CD4-positive, CD25-positive, alpha-beta regulatory T cell (primary cell): ENCODE results near the gene NR5A2. TPM values are rescaled to one million over a fixed set of nuclear protein-coding genes. Genes with fewer than 3 reads are reported as not detected.
A peak's percentile ranks its signal among the peaks of the same experiment; 100 is the strongest.

Experiments used
- ATAC-seq, 2 donors: fragments of 150-1000 bp; cut with Tn5 transposase; one replicate each; pipeline ENCODE4 v1.10.0; 2021; ENCODE audit warnings: low read depth in 2 of 2, moderate number of reproducible peaks in 2 of 2, moderate library complexity in 1 of 2
- DNase-seq, 3 donors: peaks; one replicate each; pipeline versions ENCODE4 v3.0.0 to v3.0.0-alpha.2; 2012 to 2022; ENCODE audit warnings: mixed read lengths in 1 of 3
- H3K27ac ChIP-seq: one replicate; pipeline ENCODE4 v1.7.0; 2013; ENCODE audit warnings: mild to moderate bottlenecking, low read length; ENCODE audit not compliant: insufficient read depth, poor library complexity, severe bottlenecking
- H3K27me3 ChIP-seq: one replicate; pipeline ENCODE4 v1.7.0; 2013; ENCODE audit warnings: low read length; ENCODE audit not compliant: control insufficient read depth, insufficient read depth
- H3K36me3 ChIP-seq: one replicate; pipeline ENCODE4 v1.7.0; 2013; ENCODE audit warnings: mild to moderate bottlenecking, low read length, moderate library complexity; ENCODE audit not compliant: control insufficient read depth, insufficient read depth
- H3K4me1 ChIP-seq: 2 replicates; pipeline ENCODE4 v1.7.0; 2013; ENCODE audit warnings: mild to moderate bottlenecking, low read length; ENCODE audit not compliant: insufficient read depth, control insufficient read depth, poor library complexity, severe bottlenecking
- H3K4me3 ChIP-seq: one replicate; pipeline ENCODE4 v1.7.0; 2013; ENCODE audit warnings: low read depth, mild to moderate bottlenecking, low read length, moderate library complexity
- H3K9me3 ChIP-seq, 2 experiments: 1 replicate in 1 of 2; 2 replicates in 1 of 2; pipeline ENCODE4 v1.7.0; 2013; ENCODE audit warnings: low read length in 2 of 2, mild to moderate bottlenecking in 1 of 2, moderate library complexity in 1 of 2; ENCODE audit not compliant: control insufficient read depth in 2 of 2
- H3K27ac Mint-ChIP-seq, 3 donors: one replicate each; pipeline ENCODE4 v1.8.0; 2020 to 2022; ENCODE audit warnings: mild to moderate bottlenecking in 3 of 3, mixed read lengths in 3 of 3, moderate library complexity in 2 of 3
- H3K27me3 Mint-ChIP-seq: one replicate; pipeline ENCODE4 v1.8.0; 2022; ENCODE audit warnings: mild to moderate bottlenecking, mixed read lengths
- H3K36me3 Mint-ChIP-seq: one replicate; pipeline ENCODE4 v1.8.0; 2020; ENCODE audit warnings: mixed read lengths
- H3K4me1 Mint-ChIP-seq, 4 donors: one replicate each; pipeline ENCODE4 v1.8.0; 2020 to 2022; ENCODE audit warnings: mixed read lengths in 4 of 4, mild to moderate bottlenecking in 1 of 4
- H3K4me3 Mint-ChIP-seq, 4 donors: one replicate each; pipeline ENCODE4 v1.8.0; 2020 to 2022; ENCODE audit warnings: mild to moderate bottlenecking in 4 of 4, mixed read lengths in 4 of 4, moderate library complexity in 3 of 4
- H3K9me3 Mint-ChIP-seq, 7 donors: one replicate each; pipeline ENCODE4 v1.8.0; 2020 to 2022; ENCODE audit warnings: mixed read lengths in 7 of 7, mild to moderate bottlenecking in 3 of 7, moderate library complexity in 2 of 7
- polyA plus RNA-seq, 4 donors: library from polyadenylated mRNA; unstranded; fragments of 300-500 nt; fragmentation: Illumina TruSeq; gene quantifications; one replicate each; pipeline ENCODE4 v1.2.3, GENCODE V29; 2021
- total RNA-seq: library from RNA; stranded (reverse); gene quantifications from one replicate; pipeline ENCODE4 v1.2.3, GENCODE V29; 2022

NR5A2 gene
- total and polyA plus RNA-seq, 5 donors from 2014 or later, result not detected

DNA sequence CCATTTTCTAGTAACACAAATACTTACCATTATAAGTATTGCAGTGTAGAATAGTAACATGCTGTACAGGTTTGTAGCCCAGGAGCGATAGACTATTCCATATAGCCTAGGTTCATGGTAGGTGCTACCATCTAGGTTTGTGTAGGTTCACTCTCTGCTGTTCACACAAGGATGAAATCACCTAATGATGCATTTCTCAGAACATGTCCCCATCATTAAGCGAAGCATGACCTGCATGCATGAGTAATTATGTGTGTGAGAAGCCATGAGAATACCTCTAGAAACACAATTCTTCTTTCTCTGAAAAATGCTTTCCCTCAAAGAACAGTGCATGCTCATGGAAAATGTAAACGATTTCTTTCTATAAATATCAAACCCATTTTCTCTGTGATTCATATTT lies 69.3 kb downstream of the NR5A2 start:
- no peak for ATAC-seq
- no peak overlapping the region for H3K4me3 Mint-ChIP-seq
- Histone ChIP-seq H3K4me3 (no peak overlapping the region), H3K4me1 (no peaks in the 10 kb centered on the region), H3K9me3 (no peaks in the 10 kb centered on the region), H3K27ac (no peak overlapping the region), H3K36me3 (no peaks in the 10 kb centered on the region), H3K27me3 (peaks cover 5% of the 10 kb centered on the region)
- DNase-seq, result no peak
- H3K9me3 Mint-ChIP-seq, result no peaks in the 10 kb centered on the region
- H3K27me3 Mint-ChIP-seq, result peaks cover 5% of the 10 kb centered on the region
- no peaks in the 10 kb centered on the region for H3K36me3 Mint-ChIP-seq
- no peak overlapping the region for H3K27ac Mint-ChIP-seq
- H3K4me1 Mint-ChIP-seq, result no peaks in the 10 kb centered on the region

- Mint-ChIP-seq H3K36me3 (no peaks in the 10 kb centered on the region), H3K9me3 (no peaks in the 10 kb centered on the region), H3K4me1 (no peaks in the 10 kb centered on the region), H3K27me3 (peaks cover 10% of the 10 kb centered on the region), H3K27ac (no peak overlapping the region), H3K4me3 (no peak overlapping the region)
- no peaks in the 10 kb centered on the region for H3K36me3 ChIP-seq
- no peaks in the 10 kb centered on the region for H3K9me3 ChIP-seq
- ATAC-seq (no peak), DNase-seq (no peak)
- no peak overlapping the region for H3K27ac ChIP-seq
- no peaks in the 10 kb centered on the region for H3K4me1 ChIP-seq
- no peak overlapping the region for H3K4me3 ChIP-seq
- H3K27me3 ChIP-seq, result peaks cover 5% of the 10 kb centered on the region
These were observed 71.5 kb downstream of the NR5A2 start for GRCh38 chr1:200099040-200099439.

DNA sequence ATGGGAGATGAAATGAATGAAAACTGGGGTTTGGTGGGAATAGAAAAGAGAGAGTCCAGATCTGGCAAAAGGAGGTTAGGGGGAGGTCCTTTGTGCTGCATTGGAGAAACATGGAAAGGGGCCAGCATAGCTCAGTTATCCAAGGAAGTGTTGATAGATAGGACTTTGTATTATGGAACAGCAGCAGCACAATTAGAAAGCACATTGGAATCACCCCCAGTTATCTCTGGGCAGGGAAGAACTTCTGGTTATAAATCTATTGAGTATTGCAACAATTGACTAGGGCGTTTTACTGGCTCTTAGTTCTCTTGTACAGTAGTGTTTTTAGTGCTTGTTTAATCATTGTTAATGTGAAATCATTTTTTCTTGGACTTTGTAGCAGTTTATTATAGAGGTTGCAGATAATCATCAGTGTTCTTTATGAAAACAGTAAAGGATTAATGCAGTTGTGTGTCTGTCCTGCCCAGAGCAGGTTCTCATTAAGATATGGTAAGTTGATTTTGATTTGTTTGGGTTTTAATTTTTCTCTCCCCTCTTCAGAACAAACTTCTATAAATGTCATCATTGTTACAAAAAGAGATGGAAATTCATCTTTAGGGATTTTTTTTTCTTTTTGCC lies 76.6 kb downstream of the NR5A2 start:
- H3K27me3 ChIP-seq, result no peaks in the 10 kb centered on the region
- Mint-ChIP-seq H3K4me1 (no peaks in the 10 kb centered on the region), H3K27ac (peak overlapping the region in 1 of 3 donors; percentile 80), H3K36me3 (no peaks in the 10 kb centered on the region), H3K4me3 (no peak overlapping the region), H3K9me3 (no peaks in the 10 kb centered on the region), H3K27me3 (peaks cover 30% of the 10 kb centered on the region)
- no peak overlapping the region for H3K27ac ChIP-seq
- no peaks in the 10 kb centered on the region for H3K4me1 ChIP-seq
- DNase-seq, result no peak
- no peak overlapping the region for H3K4me3 ChIP-seq
- no peaks in the 10 kb centered on the region for H3K36me3 ChIP-seq
- no peak for ATAC-seq
- H3K9me3 ChIP-seq, result no peaks in the 10 kb centered on the region

GRCh38 chr1:200107004-200107470 lies 79.5 kb downstream of the NR5A2 start:
- no peaks in the 10 kb centered on the region for H3K4me1 ChIP-seq
- no peaks in the 10 kb centered on the region for H3K9me3 Mint-ChIP-seq
- ATAC-seq (no peak), DNase-seq (no peak)
- H3K27me3 ChIP-seq, result peaks cover 4% of the 10 kb centered on the region
- H3K4me3 Mint-ChIP-seq, result no peak overlapping the region
- H3K4me1 Mint-ChIP-seq, result no peaks in the 10 kb centered on the region
- no peaks in the 10 kb centered on the region for H3K36me3 ChIP-seq
- H3K36me3 Mint-ChIP-seq, result no peaks in the 10 kb centered on the region
- H3K27me3 Mint-ChIP-seq, result peaks cover 30% of the 10 kb centered on the region
- no peak overlapping the region for H3K4me3 ChIP-seq
- no peak overlapping the region for H3K27ac ChIP-seq
- H3K27ac Mint-ChIP-seq, result no peak overlapping the region
- H3K9me3 ChIP-seq, result no peaks in the 10 kb centered on the region

DNA sequence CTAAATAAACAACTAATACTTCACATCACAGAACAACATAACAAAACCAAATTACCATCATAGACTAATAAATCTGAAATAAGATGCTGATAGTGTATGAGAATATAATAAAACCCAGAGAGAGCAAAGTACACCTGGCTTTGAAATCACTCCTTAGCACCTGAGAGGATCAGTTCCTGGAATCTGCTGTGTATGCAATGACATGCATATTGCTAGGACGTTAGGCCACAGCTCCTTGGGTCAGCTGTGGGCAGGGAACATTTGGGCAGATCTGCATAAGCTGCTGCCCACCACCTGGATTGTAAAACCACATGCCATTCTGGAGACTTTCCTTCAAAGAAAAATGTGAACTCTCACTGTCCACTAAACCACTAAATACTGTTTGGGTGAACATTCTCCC lies 81.1 kb downstream of the NR5A2 start:
- ATAC-seq (no peak), DNase-seq (no peak)
- Mint-ChIP-seq H3K27me3 (peaks cover 32% of the 10 kb centered on the region), H3K27ac (peak overlapping the region in 1 of 3 donors; percentile 24), H3K4me1 (no peaks in the 10 kb centered on the region), H3K36me3 (no peaks in the 10 kb centered on the region), H3K4me3 (no peak overlapping the region), H3K9me3 (no peaks in the 10 kb centered on the region)
- no peak overlapping the region for H3K4me3 ChIP-seq
- no peaks in the 10 kb centered on the region for H3K9me3 ChIP-seq
- peaks cover 7% of the 10 kb centered on the region for H3K27me3 ChIP-seq
- H3K4me1 ChIP-seq, result no peaks in the 10 kb centered on the region
- H3K36me3 ChIP-seq, result no peaks in the 10 kb centered on the region
- H3K27ac ChIP-seq, result no peak overlapping the region

DNA sequence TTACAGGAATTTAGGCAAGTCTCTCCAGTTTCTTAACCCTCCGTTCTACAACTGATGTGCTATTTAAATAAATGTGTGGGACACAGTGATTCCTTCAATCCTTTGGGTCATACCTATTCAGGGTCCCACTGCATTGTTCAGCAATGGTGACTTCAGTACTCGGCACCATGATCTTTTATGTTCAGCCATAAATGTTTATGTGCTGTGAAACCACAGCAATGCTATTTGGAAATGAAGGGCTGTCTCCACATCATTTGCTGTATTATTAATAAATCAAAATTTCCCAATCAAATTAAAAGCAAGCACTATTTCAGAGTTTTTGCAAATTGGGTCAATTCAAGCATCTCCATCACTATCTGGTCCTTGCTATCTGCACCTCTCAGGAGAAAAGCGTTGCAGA lies 84.8 kb downstream of the NR5A2 start:
- Histone ChIP-seq H3K4me1 (no peaks in the 10 kb centered on the region), H3K27ac (no peak overlapping the region), H3K36me3 (no peaks in the 10 kb centered on the region), H3K27me3 (peaks cover 12% of the 10 kb centered on the region), H3K4me3 (no peak overlapping the region), H3K9me3 (no peaks in the 10 kb centered on the region)
- Mint-ChIP-seq H3K27me3 (peaks cover 34% of the 10 kb centered on the region), H3K4me1 (no peaks in the 10 kb centered on the region), H3K27ac (no peak overlapping the region), H3K9me3 (no peaks in the 10 kb centered on the region), H3K4me3 (no peak overlapping the region), H3K36me3 (no peaks in the 10 kb centered on the region)
- no peak for ATAC-seq
- no peak for DNase-seq

GRCh38 chr1:200115532-200115931 lies 88.0 kb downstream of the NR5A2 start:
- Histone ChIP-seq H3K9me3 (no peaks in the 10 kb centered on the region), H3K4me3 (no peak overlapping the region), H3K36me3 (no peaks in the 10 kb centered on the region), H3K27me3 (peaks cover 13% of the 10 kb centered on the region), H3K27ac (no peak overlapping the region), H3K4me1 (no peaks in the 10 kb centered on the region)
- Mint-ChIP-seq H3K27ac (no peak overlapping the region), H3K27me3 (peaks cover 34% of the 10 kb centered on the region), H3K9me3 (no peaks in the 10 kb centered on the region), H3K36me3 (no peaks in the 10 kb centered on the region), H3K4me3 (no peak overlapping the region), H3K4me1 (no peaks in the 10 kb centered on the region)
- DNase-seq (no peak), ATAC-seq (no peak)

DNA sequence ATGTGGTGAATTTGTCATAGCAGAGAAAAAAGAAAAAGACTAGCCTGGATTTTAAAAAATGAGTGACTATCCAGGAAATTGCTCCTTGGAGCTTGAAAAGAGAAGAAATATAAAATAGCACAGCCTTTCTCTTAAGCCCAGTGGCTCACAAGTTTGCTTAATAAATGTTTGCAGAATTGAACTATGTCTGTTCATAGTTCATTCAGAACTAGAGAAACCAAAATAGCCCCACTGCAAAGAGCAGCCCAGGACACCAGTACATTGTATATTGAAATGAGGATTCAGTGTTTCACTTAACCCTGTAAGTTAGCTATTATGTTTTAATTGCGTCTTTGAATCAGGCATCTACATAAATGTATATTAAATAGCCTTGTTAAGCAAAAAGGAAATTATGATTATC lies 88.8 kb downstream of the NR5A2 start:
- H3K27ac ChIP-seq, result no peak overlapping the region
- Mint-ChIP-seq H3K4me3 (no peak overlapping the region), H3K27ac (no peak overlapping the region), H3K4me1 (no peaks in the 10 kb centered on the region), H3K36me3 (no peaks in the 10 kb centered on the region), H3K27me3 (peaks cover 41% of the 10 kb centered on the region), H3K9me3 (no peaks in the 10 kb centered on the region)
- ATAC-seq, result no peak
- H3K4me3 ChIP-seq, result no peak overlapping the region
- no peaks in the 10 kb centered on the region for H3K36me3 ChIP-seq
- no peaks in the 10 kb centered on the region for H3K4me1 ChIP-seq
- H3K27me3 ChIP-seq, result peaks cover 15% of the 10 kb centered on the region
- no peaks in the 10 kb centered on the region for H3K9me3 ChIP-seq
- no peak for DNase-seq
